PC-9 (cell line): ENCODE data around the gene ATP11B.

ENCODE experiments used
- EZH2 ChIP-seq: fragments of 200-600 bp; sonication (generic); IDR thresholded peaks from 2 replicates; pipeline ENCODE4 v1.8.0; 2017; ENCODE audit warnings: antibody characterized with exemption, low read depth
- TF ChIP-seq, protein P1 (sequence below): fragments of 200-600 bp; sonication (generic); conservative IDR thresholded peaks from 2 replicates; pipeline ENCODE4 v1.6.1; 2017; ENCODE audit warnings: mixed run types, antibody characterized with exemption, mild to moderate bottlenecking, moderate library complexity

DNA sequence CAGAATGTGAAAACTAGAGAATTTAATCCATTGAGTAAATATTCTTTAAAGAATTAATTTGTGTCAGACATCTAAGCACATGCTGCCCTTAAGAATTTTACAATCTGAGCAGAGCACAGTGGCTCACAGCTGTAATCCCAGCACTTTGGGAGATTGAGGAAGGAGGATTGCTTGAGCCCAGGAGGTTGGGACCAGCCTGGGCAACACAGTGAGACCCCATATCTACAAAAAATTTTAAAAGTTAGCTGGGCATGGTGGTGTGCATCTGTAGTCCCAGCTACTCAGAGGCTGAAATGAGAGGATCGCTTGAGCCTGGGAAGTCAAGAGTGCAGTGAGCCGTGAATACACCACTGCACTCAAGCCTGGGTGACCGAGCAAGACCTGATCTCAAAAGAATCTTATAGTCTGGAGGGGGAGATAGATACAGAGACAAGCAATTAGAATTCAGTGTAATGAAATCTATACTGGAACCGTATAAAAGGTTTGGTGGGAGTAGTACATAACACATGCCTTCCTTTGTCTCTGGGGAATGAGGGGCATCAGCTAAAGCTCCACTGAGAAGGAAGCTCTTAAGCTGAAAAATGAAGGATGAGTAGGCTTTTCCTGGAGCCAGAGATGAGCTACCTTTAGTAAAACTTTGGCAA lies 21.2 kb downstream of the ATP11B start:
- TF ChIP-seq, protein P1, sequence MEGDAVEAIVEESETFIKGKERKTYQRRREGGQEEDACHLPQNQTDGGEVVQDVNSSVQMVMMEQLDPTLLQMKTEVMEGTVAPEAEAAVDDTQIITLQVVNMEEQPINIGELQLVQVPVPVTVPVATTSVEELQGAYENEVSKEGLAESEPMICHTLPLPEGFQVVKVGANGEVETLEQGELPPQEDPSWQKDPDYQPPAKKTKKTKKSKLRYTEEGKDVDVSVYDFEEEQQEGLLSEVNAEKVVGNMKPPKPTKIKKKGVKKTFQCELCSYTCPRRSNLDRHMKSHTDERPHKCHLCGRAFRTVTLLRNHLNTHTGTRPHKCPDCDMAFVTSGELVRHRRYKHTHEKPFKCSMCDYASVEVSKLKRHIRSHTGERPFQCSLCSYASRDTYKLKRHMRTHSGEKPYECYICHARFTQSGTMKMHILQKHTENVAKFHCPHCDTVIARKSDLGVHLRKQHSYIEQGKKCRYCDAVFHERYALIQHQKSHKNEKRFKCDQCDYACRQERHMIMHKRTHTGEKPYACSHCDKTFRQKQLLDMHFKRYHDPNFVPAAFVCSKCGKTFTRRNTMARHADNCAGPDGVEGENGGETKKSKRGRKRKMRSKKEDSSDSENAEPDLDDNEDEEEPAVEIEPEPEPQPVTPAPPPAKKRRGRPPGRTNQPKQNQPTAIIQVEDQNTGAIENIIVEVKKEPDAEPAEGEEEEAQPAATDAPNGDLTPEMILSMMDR = no peak
- TF ChIP-seq EZH2 = no peak
